NT2/D1 (cell line): Measurements from ENCODE around the gene TEX19.

ENCODE experiments used
- SUZ12 ChIP-seq: IDR thresholded peaks from 2 replicates; pipeline ENCODE4 v1.6.1; 2011; ENCODE audit not compliant: insufficient read length, insufficient read depth; ENCODE audit errors: extremely low read depth
- ZNF274 ChIP-seq: IDR thresholded peaks from 2 replicates; pipeline ENCODE4 v1.6.1; 2011; ENCODE audit warnings: mild to moderate bottlenecking, low read depth, low read length

GRCh38 chr17:82313195-82314011, 45.6 kb upstream of the TEX19 start:
- no peak for TF ChIP-seq SUZ12
- no peak for TF ChIP-seq ZNF274
